WERI-Rb-1 (cell line): Measurements from ENCODE around the gene IL1R1.

Source experiments
- DNase-seq: peaks from one replicate; pipeline ENCODE4 v3.0.0-alpha.2; 2020
- H3K27ac ChIP-seq: fragments of 250-450 bp; sonication (Bioruptor Pico); 2 replicates; pipeline ENCODE4 v1.5.1; 2020; ENCODE audit warnings: mild to moderate bottlenecking, moderate library complexity
- H3K27me3 ChIP-seq: fragments of 250-450 bp; sonication (Bioruptor Pico); 2 replicates; pipeline ENCODE4 v1.5.1; 2021; ENCODE audit warnings: mild to moderate bottlenecking, low read depth, moderate library complexity; ENCODE audit not compliant: insufficient read depth, severe bottlenecking
- H3K36me3 ChIP-seq: fragments of 250-450 bp; sonication (Bioruptor Pico); 2 replicates; pipeline ENCODE4 v1.5.1; 2020; ENCODE audit warnings: mild to moderate bottlenecking, moderate library complexity
- H3K4me3 ChIP-seq: 2 replicates; pipeline ENCODE4 v1.5.1; 2011; ENCODE audit warnings: low read depth, mild to moderate bottlenecking, control low read depth, low read length
- H3K9me3 ChIP-seq: fragments of 250-450 bp; sonication (Bioruptor Pico); 2 replicates; pipeline ENCODE4 v1.5.1; 2021; ENCODE audit warnings: mild to moderate bottlenecking, moderate library complexity; ENCODE audit not compliant: severe bottlenecking
- TF ChIP-seq, protein P1 (sequence below): IDR thresholded peaks from 2 replicates; pipeline ENCODE4 v1.5.1; 2011; ENCODE audit warnings: low read depth, mild to moderate bottlenecking, control low read depth, inconsistent platforms, low read length

IL1R1 gene

DNA sequence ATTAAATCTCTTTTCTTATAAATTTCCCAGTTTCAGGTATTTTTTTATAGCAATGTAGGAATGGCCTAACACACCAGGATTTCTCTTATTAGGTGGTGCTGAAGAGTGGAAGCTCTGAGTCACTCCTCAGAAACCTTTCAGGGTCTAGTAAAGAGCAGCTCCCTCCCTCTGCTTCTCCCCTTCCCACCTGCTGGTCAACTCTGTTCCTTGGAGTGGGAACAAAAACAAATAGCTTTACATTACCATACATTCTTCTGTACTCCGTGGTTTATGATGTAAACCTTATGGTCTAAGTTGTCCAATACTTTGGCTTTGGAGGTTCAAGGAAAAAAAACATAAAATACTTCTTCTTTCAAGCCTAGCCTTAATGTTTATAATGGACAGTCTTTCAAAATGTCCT is 2.7 kb upstream of the IL1R1 start:
- Histone ChIP-seq H3K27ac (no peak overlapping the region), H3K36me3 (no peaks in the 10 kb centered on the region)
- DNase-seq, result no peak

DNA sequence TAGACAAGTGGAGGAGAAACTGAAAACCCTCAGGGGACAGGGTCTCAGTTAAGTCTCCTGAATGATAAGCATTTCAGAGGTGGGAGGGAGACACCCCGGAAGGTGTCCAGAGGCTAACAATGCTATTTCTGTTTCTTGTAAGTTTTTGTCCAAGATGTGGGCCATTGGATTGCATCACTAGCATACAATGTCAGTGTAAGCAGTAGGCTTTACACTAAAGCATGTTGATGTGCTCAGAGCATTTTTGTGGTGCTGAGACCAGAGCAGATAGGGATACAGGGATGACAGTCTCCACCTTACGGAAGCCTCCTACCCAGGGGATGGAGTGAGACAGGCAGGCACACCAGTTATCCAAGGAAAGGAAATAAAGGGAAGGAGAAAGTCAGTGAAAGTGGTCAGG is 2.2 kb upstream of the IL1R1 start:
- no peaks in the 10 kb centered on the region for H3K36me3 ChIP-seq
- no peak overlapping the region for H3K4me3 ChIP-seq
- no peak overlapping the region for H3K27ac ChIP-seq
- DNase-seq, result no peak
- peaks cover 3% of the 10 kb centered on the region for H3K9me3 ChIP-seq
- TF ChIP-seq, protein P1, sequence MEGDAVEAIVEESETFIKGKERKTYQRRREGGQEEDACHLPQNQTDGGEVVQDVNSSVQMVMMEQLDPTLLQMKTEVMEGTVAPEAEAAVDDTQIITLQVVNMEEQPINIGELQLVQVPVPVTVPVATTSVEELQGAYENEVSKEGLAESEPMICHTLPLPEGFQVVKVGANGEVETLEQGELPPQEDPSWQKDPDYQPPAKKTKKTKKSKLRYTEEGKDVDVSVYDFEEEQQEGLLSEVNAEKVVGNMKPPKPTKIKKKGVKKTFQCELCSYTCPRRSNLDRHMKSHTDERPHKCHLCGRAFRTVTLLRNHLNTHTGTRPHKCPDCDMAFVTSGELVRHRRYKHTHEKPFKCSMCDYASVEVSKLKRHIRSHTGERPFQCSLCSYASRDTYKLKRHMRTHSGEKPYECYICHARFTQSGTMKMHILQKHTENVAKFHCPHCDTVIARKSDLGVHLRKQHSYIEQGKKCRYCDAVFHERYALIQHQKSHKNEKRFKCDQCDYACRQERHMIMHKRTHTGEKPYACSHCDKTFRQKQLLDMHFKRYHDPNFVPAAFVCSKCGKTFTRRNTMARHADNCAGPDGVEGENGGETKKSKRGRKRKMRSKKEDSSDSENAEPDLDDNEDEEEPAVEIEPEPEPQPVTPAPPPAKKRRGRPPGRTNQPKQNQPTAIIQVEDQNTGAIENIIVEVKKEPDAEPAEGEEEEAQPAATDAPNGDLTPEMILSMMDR, result no peak
- peaks cover 78% of the 10 kb centered on the region for H3K27me3 ChIP-seq

More for the DNA sequence above, 2.7 kb upstream of the IL1R1 start:
- Histone ChIP-seq H3K4me3 (no peak overlapping the region), H3K9me3 (no peaks in the 10 kb centered on the region), H3K27me3 (peaks cover 76% of the 10 kb centered on the region)
- TF ChIP-seq, protein P1, result no peak

DNA sequence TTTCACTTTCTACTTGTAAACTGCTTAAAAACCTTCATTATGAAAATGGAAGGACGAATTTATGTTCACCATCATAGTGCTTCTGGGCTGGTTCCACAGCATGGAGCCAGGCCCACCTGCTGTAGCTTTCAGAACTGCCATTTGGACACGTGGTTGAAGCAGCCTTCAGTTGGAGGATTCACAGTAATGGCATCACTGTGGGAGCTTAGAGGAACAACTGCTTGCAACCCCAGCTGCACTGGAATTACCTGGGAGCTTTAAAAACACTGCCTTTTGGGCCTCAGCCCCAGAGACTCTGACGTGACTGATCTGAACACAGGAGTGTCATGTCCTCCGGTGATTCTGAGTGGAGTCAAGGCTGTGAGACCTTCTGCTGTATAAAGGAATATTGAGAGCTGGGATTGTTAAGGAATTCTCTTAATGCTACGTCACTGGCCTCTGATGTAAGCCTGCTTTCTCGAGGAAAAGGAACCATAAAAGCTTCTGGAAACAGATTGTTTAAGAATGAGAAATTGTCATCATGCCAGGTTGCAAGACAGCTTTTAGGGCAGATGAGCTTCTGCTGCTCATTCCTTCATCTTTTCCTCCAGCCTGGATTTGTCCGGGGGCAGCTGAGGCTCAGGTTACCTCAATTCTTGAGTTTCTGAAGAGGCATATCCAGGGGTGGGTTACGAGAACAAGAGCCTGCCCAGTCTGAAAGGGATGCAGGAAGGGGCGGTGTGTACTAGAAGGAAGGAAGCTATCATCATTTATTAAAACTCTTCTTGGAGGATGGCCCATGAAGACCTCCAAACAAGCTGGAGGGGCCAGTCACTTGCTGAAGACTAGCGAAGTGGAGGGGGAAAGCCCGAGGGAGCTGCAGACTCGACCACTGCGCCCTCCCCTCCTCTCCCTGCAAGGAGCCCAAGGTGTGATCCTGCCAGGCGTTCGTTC is 1.3 kb upstream of the IL1R1 start:
- Histone ChIP-seq H3K27ac (no peak overlapping the region), H3K4me3 (no peak overlapping the region), H3K27me3 (peaks cover 79% of the 10 kb centered on the region), H3K9me3 (peaks cover 12% of the 10 kb centered on the region), H3K36me3 (no peaks in the 10 kb centered on the region)
- no peak for DNase-seq
- TF ChIP-seq, protein P1, result no peak

DNA sequence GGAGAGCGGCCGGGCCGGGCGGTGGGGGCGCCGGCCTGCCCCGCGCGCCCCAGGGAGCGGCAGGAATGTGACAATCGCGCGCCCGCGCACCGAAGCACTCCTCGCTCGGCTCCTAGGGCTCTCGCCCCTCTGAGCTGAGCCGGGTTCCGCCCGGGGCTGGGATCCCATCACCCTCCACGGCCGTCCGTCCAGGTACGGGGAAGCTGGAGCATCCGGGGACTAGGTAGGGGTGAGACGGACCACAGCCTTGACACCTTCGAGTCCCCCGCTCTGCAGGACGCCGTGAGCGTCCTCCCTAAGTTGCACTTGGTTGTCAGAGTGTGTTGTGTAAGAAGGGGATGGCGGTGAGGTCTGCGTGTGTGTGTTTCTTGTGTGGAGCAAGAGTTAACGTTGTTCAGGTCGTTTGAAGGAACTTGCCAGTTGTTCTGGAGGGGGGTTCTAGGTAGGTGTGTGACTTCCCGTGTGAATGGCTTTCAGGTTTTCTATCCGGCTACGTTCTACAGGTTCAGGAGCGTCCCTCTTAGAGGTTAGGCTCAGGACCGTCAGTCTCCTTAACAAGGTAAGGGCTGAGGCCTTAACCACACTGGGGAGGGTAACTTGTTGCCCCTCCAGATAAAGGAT is 393 bp downstream of the IL1R1 start:
- no peak overlapping the region for H3K4me3 ChIP-seq
- no peaks in the 10 kb centered on the region for H3K36me3 ChIP-seq
- peaks cover 79% of the 10 kb centered on the region for H3K27me3 ChIP-seq
- TF ChIP-seq, protein P1, result no peak
- no peak overlapping the region for H3K27ac ChIP-seq
- H3K9me3 ChIP-seq, result peaks cover 13% of the 10 kb centered on the region
- no peak for DNase-seq

DNA sequence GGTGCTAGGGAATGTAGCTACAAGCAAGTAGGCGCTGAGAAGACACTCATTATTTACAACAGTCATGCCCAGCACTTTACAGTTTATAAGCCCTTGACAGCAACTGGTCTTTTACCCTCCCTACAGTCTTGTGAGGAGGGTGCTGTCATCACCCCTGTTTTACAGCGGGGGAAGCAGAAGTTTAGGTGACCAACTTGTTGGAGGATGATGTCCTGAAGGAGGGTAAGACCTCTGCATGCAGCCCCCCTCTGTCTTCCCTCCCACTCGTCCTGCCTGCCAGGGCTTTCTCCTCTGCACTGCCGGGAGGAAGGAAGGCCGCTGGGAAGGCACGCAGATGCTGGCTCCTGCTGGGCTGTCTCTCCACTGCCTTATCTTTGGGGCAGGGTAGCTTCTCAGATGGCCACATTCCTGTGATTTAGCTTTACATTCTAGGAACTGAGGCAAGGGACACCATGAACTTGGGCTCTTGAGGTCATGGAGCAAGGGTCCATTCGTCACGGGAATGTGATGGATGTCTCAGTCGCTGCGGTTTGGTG is 972 bp downstream of the IL1R1 start:
- DNase-seq, result no peak
- Histone ChIP-seq H3K9me3 (peaks cover 13% of the 10 kb centered on the region), H3K4me3 (no peak overlapping the region), H3K36me3 (no peaks in the 10 kb centered on the region), H3K27me3 (peaks cover 73% of the 10 kb centered on the region), H3K27ac (no peak overlapping the region)
- TF ChIP-seq, protein P1, result no peak
